ENCODE data around the gene AMMECR1.

The AMMECR1 gene

GRCh38 chrX:110172215-110172614 lies 145.7 kb downstream of the AMMECR1 start:
- Histone ChIP-seq H3K27me3 (ENCODE audit: control insufficient read depth in 1 of 2, insufficient read depth in 2 of 2, low read length in 2 of 2) (peaks cover 0 to 20% of the 10 kb centered on the region in 2 donors), H3K9me3 (ENCODE audit: control insufficient read depth in 2 of 2, low read length in 2 of 2) (no peaks in the 10 kb centered on the region), H3K4me3 (ENCODE audit: low read length in 2 of 2) (no peak overlapping the region), H3K27ac (ENCODE audit: low read length) (no peak overlapping the region), H3K36me3 (ENCODE audit: control insufficient read depth in 2 of 2, insufficient read depth in 2 of 2, low read length in 2 of 2) (peaks cover 0 to 3% of the 10 kb centered on the region in 2 donors), H3K4me1 (ENCODE audit: control insufficient read depth, insufficient read depth, low read length) (no peaks in the 10 kb centered on the region), H3K9ac (ENCODE audit: low read length in 2 of 2) (no peak overlapping the region)

DNA sequence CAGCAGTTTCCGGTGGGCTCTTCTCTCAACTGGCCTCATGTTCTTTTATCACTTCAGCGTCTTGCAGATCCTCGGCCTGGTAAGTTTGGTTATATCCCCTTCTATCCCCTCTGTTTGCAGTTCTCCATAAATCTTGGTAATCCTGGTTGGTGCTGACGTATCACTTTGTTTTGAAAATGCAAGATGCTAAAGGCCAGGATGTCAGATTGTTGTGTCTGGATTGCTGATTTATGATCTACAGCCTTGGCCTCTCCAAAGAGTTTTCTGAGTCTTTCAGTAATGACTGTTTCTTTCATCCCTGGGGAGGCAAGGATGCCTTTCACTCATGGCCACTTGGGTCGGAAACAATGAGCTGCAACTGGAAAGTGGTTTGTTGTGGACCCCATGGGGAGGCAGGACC lies 146.4 kb downstream of the AMMECR1 start:
- no peaks in the 10 kb centered on the region for H3K4me1 ChIP-seq (ENCODE audit: control insufficient read depth, insufficient read depth, low read length)
- peaks cover 0 to 3% of the 10 kb centered on the region in 2 donors for H3K36me3 ChIP-seq (ENCODE audit: control insufficient read depth in 2 of 2, insufficient read depth in 2 of 2, low read length in 2 of 2)
- no peaks in the 10 kb centered on the region for H3K9me3 ChIP-seq (ENCODE audit: control insufficient read depth in 2 of 2, low read length in 2 of 2)
- H3K9ac ChIP-seq (ENCODE audit: low read length in 2 of 2) = no peak overlapping the region
- H3K27me3 ChIP-seq (ENCODE audit: control insufficient read depth in 1 of 2, insufficient read depth in 2 of 2, low read length in 2 of 2) = peaks cover 0 to 17% of the 10 kb centered on the region in 2 donors
- no peak overlapping the region for H3K27ac ChIP-seq (ENCODE audit: low read length)
- H3K4me3 ChIP-seq (ENCODE audit: low read length in 2 of 2) = no peak overlapping the region

- Histone ChIP-seq H3K36me3 (ENCODE audit: control insufficient read depth in 2 of 2, insufficient read depth in 2 of 2, low read length in 2 of 2) (peaks cover 0 to 3% of the 10 kb centered on the region in 2 donors), H3K27ac (ENCODE audit: low read length) (no peak overlapping the region), H3K27me3 (ENCODE audit: control insufficient read depth in 1 of 2, insufficient read depth in 2 of 2, low read length in 2 of 2) (peaks cover 0 to 19% of the 10 kb centered on the region in 2 donors), H3K9me3 (ENCODE audit: control insufficient read depth in 2 of 2, low read length in 2 of 2) (no peaks in the 10 kb centered on the region), H3K4me3 (ENCODE audit: low read length in 2 of 2) (no peak overlapping the region), H3K9ac (ENCODE audit: low read length in 2 of 2) (no peak overlapping the region), H3K4me1 (ENCODE audit: control insufficient read depth, insufficient read depth, low read length) (no peaks in the 10 kb centered on the region)
These were observed 147.9 kb downstream of the AMMECR1 start for GRCh38 chrX:110170029-110170428.

GRCh38 chrX:110168585-110168984 lies 149.3 kb downstream of the AMMECR1 start:
- peaks cover 0 to 2% of the 10 kb centered on the region in 2 donors for H3K36me3 ChIP-seq (ENCODE audit: control insufficient read depth in 2 of 2, insufficient read depth in 2 of 2, low read length in 2 of 2)
- no peak overlapping the region for H3K4me3 ChIP-seq (ENCODE audit: low read length in 2 of 2)
- H3K27ac ChIP-seq (ENCODE audit: low read length) = no peak overlapping the region
- H3K4me1 ChIP-seq (ENCODE audit: control insufficient read depth, insufficient read depth, low read length) = no peaks in the 10 kb centered on the region
- no peaks in the 10 kb centered on the region for H3K9me3 ChIP-seq (ENCODE audit: control insufficient read depth in 2 of 2, low read length in 2 of 2)
- H3K9ac ChIP-seq (ENCODE audit: low read length in 2 of 2) = no peak overlapping the region
- H3K27me3 ChIP-seq (ENCODE audit: control insufficient read depth in 1 of 2, insufficient read depth in 2 of 2, low read length in 2 of 2) = peaks cover 0 to 19% of the 10 kb centered on the region in 2 donors

- no peak overlapping the region for H3K27ac ChIP-seq (ENCODE audit: low read length)
- no peak overlapping the region for H3K4me3 ChIP-seq (ENCODE audit: low read length in 2 of 2)
- peaks cover 0 to 22% of the 10 kb centered on the region in 2 donors for H3K27me3 ChIP-seq (ENCODE audit: control insufficient read depth in 1 of 2, insufficient read depth in 2 of 2, low read length in 2 of 2)
- no peak overlapping the region for H3K9ac ChIP-seq (ENCODE audit: low read length in 2 of 2)
- H3K9me3 ChIP-seq (ENCODE audit: control insufficient read depth in 2 of 2, low read length in 2 of 2) = no peaks in the 10 kb centered on the region
- H3K36me3 ChIP-seq (ENCODE audit: control insufficient read depth in 2 of 2, insufficient read depth in 2 of 2, low read length in 2 of 2) = peaks cover 0 to 2% of the 10 kb centered on the region in 2 donors
- no peaks in the 10 kb centered on the region for H3K4me1 ChIP-seq (ENCODE audit: control insufficient read depth, insufficient read depth, low read length)
These were observed 149.9 kb downstream of the AMMECR1 start for GRCh38 chrX:110167952-110168451.

- H3K36me3 ChIP-seq (ENCODE audit: control insufficient read depth in 2 of 2, insufficient read depth in 2 of 2, low read length in 2 of 2) = no peaks in the 10 kb centered on the region
- no peak overlapping the region for H3K4me3 ChIP-seq (ENCODE audit: low read length in 2 of 2)
- H3K27ac ChIP-seq (ENCODE audit: low read length) = no peak overlapping the region
- no peaks in the 10 kb centered on the region for H3K9me3 ChIP-seq (ENCODE audit: control insufficient read depth in 2 of 2, low read length in 2 of 2)
- no peak overlapping the region for H3K9ac ChIP-seq (ENCODE audit: low read length in 2 of 2)
- peaks cover 0 to 22% of the 10 kb centered on the region in 2 donors for H3K27me3 ChIP-seq (ENCODE audit: control insufficient read depth in 1 of 2, insufficient read depth in 2 of 2, low read length in 2 of 2)
- no peaks in the 10 kb centered on the region for H3K4me1 ChIP-seq (ENCODE audit: control insufficient read depth, insufficient read depth, low read length)
These were observed 154.4 kb downstream of the AMMECR1 start for GRCh38 chrX:110163488-110163887.

DNA sequence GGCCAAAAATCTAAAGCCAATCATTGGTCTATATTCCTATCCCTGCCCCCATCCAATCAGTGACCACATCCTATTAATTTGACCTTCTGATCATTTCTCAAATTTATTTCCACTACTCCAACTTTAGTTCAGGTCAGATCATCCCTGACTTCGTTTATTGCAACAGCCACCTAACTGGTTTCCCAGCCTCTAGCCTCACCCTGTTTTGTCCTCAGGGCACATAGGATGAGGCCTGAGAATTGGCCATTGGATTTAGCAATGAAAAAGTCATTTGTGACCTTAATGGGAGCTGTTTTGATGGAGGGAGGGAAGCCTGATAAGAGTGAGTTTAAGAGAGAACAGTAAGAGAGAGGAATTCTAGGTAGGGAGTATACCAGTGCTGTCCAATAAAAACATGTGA lies 155.0 kb downstream of the AMMECR1 start:
- H3K4me3 ChIP-seq (ENCODE audit: low read length in 2 of 2) = no peak overlapping the region
- H3K4me1 ChIP-seq (ENCODE audit: control insufficient read depth, insufficient read depth, low read length) = no peaks in the 10 kb centered on the region
- H3K36me3 ChIP-seq (ENCODE audit: control insufficient read depth in 2 of 2, insufficient read depth in 2 of 2, low read length in 2 of 2) = no peaks in the 10 kb centered on the region
- H3K9ac ChIP-seq (ENCODE audit: low read length in 2 of 2) = no peak overlapping the region
- H3K27me3 ChIP-seq (ENCODE audit: control insufficient read depth in 1 of 2, insufficient read depth in 2 of 2, low read length in 2 of 2) = peaks cover 0 to 19% of the 10 kb centered on the region in 2 donors
- H3K9me3 ChIP-seq (ENCODE audit: control insufficient read depth in 2 of 2, low read length in 2 of 2) = no peaks in the 10 kb centered on the region
- H3K27ac ChIP-seq (ENCODE audit: low read length) = no peak overlapping the region

DNA sequence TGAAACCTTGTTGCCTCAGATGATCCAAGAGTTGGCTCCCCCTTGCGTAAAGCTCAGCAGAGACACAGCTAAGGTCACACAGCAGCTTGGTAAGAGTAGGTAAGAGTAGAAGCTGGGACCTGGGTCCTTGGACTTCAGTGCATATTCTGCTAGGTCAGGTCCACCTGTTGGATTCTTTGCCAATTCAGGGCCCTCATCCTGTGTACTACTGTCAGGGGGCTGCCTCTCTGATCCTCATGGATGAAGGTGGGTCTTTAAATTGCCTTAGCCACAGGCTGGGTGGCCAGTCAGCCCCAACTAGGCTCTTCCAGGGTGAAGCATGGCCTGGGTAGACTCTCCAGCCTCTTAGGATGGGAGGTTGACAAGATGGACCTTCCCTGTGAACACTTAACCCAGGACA lies 155.8 kb downstream of the AMMECR1 start:
- H3K27me3 ChIP-seq (ENCODE audit: control insufficient read depth in 1 of 2, insufficient read depth in 2 of 2, low read length in 2 of 2) = peaks cover 0 to 18% of the 10 kb centered on the region in 2 donors
- no peaks in the 10 kb centered on the region for H3K36me3 ChIP-seq (ENCODE audit: control insufficient read depth in 2 of 2, insufficient read depth in 2 of 2, low read length in 2 of 2)
- no peak overlapping the region for H3K9ac ChIP-seq (ENCODE audit: low read length in 2 of 2)
- no peak overlapping the region for H3K4me3 ChIP-seq (ENCODE audit: low read length in 2 of 2)
- no peak overlapping the region for H3K27ac ChIP-seq (ENCODE audit: low read length)
- H3K9me3 ChIP-seq (ENCODE audit: control insufficient read depth in 2 of 2, low read length in 2 of 2) = no peaks in the 10 kb centered on the region
- no peaks in the 10 kb centered on the region for H3K4me1 ChIP-seq (ENCODE audit: control insufficient read depth, insufficient read depth, low read length)

DNA sequence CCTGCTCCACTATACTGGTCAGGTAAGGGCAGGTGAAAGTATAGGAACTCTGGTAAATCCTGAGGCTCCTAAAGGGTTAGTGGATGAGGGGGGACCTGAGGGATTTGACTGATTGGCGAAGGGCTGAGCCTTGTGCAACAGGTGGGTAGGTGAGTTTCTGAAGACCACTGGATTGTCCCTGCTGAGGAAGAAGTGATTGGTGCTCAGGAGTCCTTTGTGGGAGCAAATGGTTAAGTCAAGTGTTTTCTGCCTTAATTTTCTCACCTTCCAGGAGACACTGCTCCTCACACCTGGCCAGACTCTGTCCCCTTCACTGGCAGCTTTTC lies 156.6 kb downstream of the AMMECR1 start:
- H3K9ac ChIP-seq (ENCODE audit: low read length in 2 of 2) = no peak overlapping the region
- H3K4me1 ChIP-seq (ENCODE audit: control insufficient read depth, insufficient read depth, low read length) = no peaks in the 10 kb centered on the region
- no peak overlapping the region for H3K27ac ChIP-seq (ENCODE audit: low read length)
- H3K9me3 ChIP-seq (ENCODE audit: control insufficient read depth in 2 of 2, low read length in 2 of 2) = no peaks in the 10 kb centered on the region
- H3K4me3 ChIP-seq (ENCODE audit: low read length in 2 of 2) = no peak overlapping the region
- no peaks in the 10 kb centered on the region for H3K36me3 ChIP-seq (ENCODE audit: control insufficient read depth in 2 of 2, insufficient read depth in 2 of 2, low read length in 2 of 2)
- peaks cover 0 to 18% of the 10 kb centered on the region in 2 donors for H3K27me3 ChIP-seq (ENCODE audit: control insufficient read depth in 1 of 2, insufficient read depth in 2 of 2, low read length in 2 of 2)

DNA sequence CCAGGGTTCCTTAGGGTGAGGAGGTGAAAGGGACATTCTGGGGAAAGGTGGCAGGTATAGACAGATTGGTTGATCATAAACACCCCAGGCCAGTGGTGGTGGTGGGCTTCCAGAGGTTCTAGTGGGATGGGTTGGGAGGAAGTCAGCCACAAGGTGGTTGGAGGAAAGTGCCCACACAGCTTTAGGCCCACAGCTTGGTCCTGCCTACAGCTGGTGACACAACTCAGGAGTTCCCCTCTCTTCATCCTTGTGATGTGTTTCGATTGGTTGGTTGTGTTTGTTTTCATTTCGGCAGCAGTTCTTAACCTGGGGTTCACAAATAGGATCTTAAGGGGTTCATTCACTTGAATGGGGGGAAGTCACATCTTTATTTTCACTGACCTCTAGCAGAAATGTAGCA lies 158.0 kb downstream of the AMMECR1 start:
- H3K36me3 ChIP-seq (ENCODE audit: control insufficient read depth in 2 of 2, insufficient read depth in 2 of 2, low read length in 2 of 2) = no peaks in the 10 kb centered on the region
- H3K9me3 ChIP-seq (ENCODE audit: control insufficient read depth in 2 of 2, low read length in 2 of 2) = no peaks in the 10 kb centered on the region
- H3K4me3 ChIP-seq (ENCODE audit: low read length in 2 of 2) = no peak overlapping the region
- H3K27me3 ChIP-seq (ENCODE audit: control insufficient read depth in 1 of 2, insufficient read depth in 2 of 2, low read length in 2 of 2) = peaks cover 0 to 17% of the 10 kb centered on the region in 2 donors
- no peaks in the 10 kb centered on the region for H3K4me1 ChIP-seq (ENCODE audit: control insufficient read depth, insufficient read depth, low read length)
- no peak overlapping the region for H3K9ac ChIP-seq (ENCODE audit: low read length in 2 of 2)
- H3K27ac ChIP-seq (ENCODE audit: low read length) = no peak overlapping the region

DNA sequence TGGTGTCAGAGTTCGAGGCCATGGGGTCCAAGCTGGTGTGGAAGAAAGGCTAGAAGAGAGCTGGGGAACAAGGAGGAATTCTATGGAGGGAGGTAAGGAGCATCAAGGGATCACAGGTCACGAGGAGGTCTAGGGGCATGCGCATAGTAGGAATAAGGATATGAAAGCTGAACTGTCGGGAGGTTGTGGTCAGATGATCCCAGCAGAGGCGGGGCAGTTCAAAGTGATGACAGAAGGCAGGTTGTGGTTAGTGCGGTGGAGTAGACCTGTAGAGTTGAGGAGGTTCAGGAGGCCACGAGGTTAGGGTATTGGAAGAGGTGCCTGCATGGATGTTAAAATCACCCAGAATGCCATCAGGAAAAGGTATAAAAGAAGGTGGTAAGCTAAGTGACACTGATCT lies 158.7 kb downstream of the AMMECR1 start:
- Histone ChIP-seq H3K36me3 (ENCODE audit: control insufficient read depth in 2 of 2, insufficient read depth in 2 of 2, low read length in 2 of 2) (no peaks in the 10 kb centered on the region), H3K27ac (ENCODE audit: low read length) (no peak overlapping the region), H3K27me3 (ENCODE audit: control insufficient read depth in 1 of 2, insufficient read depth in 2 of 2, low read length in 2 of 2) (peaks cover 0 to 19% of the 10 kb centered on the region in 2 donors), H3K4me3 (ENCODE audit: low read length in 2 of 2) (no peak overlapping the region), H3K4me1 (ENCODE audit: control insufficient read depth, insufficient read depth, low read length) (no peaks in the 10 kb centered on the region), H3K9ac (ENCODE audit: low read length in 2 of 2) (no peak overlapping the region), H3K9me3 (ENCODE audit: control insufficient read depth in 2 of 2, low read length in 2 of 2) (no peaks in the 10 kb centered on the region)

Measured in stomach smooth muscle (tissue), 2 donors.